GM15510 (cell line): ENCODE results near the gene APH1B.

Experiments used
- POLR2A ChIP-seq: IDR thresholded peaks from 3 replicates; pipeline ENCODE4 v1.6.1; 2011; ENCODE audit warnings: borderline replicate concordance; ENCODE audit not compliant: insufficient read length; ENCODE audit errors: extremely low read depth

The APH1B gene

DNA sequence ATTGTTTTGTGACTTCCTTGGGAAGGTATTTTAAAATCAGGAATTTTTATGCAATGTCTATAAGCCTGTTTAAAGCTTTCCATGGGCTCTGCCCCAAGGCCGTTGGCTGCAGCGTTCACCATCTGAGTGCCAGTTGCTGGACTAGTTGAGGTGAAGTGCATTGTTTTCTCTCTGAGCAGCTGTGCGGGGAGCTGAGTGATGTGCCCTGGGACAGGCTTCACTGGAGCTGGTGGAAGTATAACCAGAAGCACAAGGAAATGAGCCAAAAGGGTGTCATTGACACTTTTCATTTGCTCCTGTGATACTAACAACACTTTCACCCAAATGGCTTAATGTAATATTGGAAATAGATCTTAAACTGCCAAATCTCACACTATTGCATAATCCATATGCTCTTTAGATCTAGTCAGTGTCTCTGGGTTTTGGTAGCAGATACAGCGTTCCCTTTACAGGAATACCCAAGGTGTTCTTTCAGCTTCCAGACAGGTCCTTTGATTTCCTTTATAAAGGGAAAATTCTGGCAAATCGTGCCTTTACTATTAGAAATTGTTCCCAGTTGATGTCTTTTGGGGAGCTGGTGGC, 29.2 kb downstream of the APH1B start:
- no peak for TF ChIP-seq POLR2A

DNA sequence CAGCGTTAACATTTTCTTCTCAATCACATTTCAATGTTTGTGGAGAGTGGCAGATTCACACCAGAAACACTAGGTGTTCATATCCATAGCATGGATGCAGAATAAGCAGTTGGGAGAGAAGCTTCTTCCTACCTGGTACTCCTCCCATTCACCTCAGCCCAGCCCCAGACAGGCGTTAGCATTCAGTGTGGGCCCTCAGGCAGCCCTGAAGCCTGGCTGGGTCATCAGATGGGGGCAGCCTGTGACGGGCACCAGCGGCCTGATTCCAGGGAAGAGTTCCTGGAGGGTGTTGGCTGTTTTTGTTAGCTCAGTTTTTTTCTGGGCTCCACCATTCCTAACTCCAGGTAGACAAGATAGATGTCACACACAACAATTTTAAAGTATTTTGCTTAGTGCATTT, 31.1 kb downstream of the APH1B start:
- TF ChIP-seq POLR2A: no peak

DNA sequence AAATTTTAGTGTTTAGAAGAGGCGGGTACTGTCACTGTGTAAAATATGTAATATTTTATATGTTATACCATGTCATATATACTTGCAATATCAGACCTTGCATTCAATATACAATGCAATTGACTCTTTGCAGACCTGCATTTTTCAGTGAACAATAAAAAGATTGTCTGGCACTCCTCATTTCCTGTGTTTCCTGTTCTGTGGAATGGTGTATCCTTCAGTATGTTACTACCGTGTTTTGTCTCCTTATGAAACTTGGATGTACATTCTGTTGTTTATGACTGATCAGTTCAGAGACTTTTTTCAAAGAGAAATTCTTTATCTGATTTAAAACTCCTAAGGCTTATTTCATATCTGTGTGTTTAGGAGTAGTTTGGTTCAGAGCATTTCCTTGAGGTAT, 31.5 kb downstream of the APH1B start:
- TF ChIP-seq POLR2A: no peak

DNA sequence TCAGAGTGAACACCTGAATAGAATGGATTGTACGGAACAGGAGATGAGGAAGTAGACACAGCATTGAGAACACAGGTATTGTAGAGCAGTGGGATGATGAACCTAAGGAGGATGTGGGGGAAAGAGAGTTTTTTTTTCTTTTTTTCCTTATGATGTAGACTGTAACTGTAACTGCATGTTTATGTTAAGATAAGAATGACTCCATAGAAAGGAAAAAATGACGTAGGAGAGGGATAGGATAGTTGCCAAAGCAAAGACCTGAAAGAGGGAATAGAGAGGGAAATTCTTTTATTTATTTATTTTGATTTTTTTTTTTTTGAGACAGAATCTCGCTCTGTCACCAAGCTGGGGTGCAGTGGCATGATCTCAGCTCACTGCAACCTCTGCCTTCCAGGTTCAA, 33.2 kb downstream of the APH1B start:
- no peak for TF ChIP-seq POLR2A

DNA sequence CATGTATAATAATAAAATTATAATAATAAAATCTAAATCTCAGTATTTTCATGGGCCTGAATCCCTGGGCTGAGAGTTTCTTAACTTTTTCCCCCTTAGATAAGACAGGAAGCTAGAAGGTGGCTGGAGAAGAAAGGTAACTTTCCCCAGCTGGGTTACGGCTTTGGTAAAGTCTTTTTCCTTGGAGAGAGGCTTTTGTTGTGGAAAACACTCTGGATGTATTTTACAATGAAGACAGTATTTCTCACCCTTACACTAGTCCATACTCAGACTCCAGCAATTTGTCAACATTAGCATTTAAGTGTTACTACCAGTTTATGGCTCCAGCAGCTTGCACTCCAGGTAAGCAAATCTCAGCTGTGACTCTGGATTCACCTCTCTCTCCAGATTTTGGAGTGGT, 34.9 kb downstream of the APH1B start:
- no peak for TF ChIP-seq POLR2A

DNA sequence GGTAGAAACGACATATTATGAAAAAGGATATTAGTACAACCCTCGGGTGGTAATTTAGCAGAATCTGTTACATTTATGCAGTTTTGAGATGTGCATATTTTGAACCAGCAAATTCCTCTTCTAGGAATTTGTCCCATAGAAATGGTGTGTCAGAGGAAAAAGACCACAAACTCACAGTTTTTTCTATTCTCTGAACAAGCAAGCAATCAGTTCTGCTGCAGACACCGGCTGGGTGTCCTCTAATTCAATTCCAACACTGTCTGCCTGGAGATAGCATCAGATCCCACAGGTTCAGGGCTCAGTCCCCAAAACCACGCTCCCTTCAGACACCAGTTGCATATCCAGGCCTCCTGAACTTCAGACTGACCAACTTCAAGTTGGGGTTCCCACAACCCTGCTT, 36.4 kb downstream of the APH1B start:
- TF ChIP-seq POLR2A: no peak

DNA sequence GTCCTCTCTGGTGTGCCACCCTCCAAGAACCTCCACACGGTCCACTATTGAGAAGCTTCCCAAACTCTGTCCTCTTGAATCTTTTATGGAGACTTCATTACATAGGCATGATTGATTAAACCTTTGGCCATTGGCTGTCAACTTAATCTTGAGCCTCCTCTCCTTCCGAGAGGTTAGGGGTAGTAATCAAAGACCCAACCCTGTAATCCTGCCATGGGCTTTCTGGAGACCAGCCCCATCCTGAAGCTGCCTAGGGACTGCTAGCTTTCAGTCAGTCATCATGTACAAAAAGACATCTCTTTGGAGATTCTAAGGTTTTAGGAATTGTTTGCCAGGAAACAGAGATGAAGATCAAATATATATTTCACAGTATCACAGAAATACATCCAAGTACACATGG, 37.0 kb downstream of the APH1B start:
- TF ChIP-seq POLR2A: no peak

DNA sequence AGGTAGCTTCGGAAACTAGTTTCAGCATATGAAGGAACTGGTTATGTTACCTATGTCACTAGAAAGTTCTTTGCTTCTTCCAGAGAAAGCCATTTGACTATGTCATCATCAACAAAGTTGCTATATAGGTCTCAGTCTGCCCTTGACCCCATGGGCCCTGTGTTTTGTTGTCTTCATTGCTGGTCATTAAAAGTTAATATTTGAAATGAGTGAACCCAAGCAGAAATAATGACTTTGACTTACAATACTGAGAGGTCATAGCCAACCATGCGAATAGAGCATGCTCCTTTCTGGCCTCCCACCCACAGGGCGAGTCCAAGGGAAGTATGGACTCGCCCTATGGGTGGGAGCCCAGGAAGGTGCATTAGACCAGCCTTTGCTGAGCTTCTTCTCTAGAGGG, 40.9 kb downstream of the APH1B start:
- TF ChIP-seq POLR2A: no peak

DNA sequence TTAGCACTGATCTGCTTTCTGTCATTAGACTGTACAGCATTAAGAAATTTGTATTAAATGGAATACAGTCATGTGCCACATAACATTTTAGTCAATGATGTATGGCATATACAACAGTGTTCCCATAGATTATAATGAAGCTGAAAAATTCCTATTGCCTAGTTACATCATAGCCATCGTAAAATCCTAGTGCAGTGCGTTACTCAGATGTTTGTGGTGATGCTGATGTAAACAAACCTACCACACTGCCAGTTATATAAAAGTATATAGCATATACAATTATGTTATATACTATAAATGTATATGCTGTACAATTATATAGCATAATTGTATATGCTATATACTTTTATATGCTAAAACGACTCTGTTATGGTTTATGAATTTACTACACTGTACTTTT, 41.7 kb downstream of the APH1B start:
- TF ChIP-seq POLR2A: no peak

DNA sequence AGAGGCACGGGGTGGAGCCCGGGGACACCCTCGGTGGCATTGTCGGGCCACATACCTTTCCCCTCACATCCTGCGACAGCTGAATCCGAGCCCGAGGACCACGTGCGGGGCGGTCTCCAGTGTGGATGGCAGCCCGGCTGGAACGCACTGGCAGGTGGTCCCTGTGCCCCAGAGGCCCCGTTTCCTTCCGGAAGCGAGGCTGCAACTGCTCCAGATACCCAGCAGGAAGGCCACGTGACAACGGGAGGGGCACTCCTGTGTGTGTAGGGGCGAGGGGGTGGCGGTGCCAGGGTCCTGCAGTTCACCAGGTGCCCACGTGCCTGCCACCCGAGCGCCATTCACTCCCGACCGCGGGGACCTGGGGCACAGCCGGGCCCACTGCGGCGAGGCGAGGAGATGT, 44.1 kb downstream of the APH1B start:
- no peak for TF ChIP-seq POLR2A

DNA sequence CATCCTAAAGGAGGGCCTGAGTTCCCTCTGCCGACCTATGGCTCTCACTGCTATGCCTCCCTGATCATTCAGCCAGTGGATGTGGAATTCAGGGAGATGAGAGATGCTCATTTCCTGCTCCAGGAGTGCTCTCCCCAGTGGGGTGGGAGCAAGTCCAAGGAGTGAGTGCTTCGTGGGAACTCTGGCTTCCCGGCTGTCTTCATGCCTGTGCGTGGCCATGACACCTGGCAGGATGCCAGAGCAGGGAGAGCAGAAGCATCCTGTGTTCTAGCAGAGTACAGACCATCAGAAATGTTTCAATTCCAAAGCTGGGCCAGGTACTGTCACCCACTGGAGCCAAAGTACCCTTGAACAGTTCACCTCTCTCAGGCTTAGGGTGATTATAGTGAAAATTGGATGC, 45.1 kb downstream of the APH1B start:
- TF ChIP-seq POLR2A: no peak

DNA sequence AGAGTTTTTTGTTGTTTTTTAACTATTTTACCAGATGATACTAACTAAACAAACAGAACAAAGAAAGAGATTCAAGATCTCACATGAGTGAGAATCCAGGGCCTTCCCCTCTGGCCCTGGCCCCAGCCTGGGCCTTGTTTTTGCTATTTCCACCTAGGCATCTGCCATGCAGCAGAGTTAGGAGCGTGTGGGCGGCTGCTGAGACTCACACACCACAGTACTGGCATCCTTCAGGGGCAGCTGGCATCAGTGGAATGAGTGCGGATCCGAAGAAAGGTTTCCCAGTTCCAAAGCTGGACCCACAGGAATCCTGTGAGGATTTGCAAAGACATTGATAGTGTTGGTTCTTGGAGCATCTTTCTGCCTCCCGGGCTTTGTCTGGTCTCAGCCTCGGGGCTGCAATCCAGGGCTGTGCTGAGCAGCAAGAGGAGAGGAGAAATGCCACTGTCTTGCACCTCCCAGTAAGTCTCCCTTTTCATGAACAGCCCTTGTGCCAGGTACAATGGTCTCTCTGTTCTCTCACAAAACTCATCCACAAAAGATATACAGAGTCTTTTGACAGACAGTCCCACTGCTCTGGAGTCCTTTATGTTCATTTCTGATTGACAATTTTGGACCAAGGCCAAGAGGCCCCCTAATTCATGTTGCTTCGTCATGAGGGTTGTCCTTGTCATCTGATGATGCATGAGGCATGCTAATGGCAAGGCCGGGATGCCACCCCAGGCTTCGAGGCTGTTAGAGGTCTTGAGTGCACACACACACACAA, 46.6 kb downstream of the APH1B start:
- TF ChIP-seq POLR2A: no peak

DNA sequence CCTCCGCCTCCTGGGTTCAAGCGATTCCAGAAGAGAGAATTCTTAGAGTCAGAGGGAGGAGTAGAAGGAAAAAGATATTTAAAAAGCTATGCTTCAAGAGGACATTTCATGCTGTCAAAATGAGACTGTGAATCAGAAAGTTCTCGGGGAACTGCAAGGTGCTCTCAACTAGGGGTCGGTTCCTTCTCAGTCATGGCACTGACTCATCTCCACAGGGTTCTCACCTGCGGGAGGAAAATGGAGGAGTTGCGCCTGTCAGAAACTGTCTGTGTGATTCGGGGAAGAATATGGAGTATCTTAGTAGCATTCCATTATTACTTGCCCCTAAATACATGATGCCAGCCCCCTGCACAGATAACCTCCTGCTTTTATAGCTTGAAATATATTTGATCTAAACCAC, 47.4 kb downstream of the APH1B start:
- no peak for TF ChIP-seq POLR2A

DNA sequence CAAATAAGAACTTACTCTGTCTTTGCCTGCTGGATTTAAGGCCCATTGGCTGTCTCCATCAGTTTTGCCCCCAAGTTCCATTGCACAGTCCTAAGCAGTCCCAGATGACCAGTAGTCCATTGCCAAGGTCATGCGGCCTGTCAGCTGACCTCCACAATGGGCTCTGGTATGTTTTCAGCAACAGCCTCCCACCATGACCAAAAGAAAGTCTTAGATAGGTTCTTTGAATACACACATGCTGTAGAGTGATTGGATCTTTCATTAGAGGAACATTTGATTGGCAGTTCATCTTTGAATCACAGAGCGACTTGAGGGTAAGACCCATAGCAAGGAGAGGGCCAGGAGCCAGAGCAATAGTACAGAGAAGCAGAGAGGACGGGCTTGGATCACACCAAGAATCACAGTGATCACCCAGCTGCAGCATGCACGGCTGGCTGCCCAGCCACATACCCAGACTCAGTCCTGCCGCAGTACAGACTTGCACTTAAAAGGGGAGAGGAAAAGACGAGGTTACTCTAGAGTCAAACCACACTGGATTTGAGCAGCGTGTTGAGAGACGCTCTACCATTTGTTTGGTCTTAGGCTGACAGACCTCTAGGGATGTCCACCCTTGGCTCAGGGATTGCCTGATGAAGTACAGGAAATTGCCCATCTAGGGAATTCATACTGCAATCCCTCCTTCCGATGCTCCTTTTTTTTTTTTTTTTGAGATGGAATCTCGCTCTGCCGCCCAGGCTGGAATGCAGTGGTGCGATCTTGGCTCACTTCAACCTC, 50.4 kb downstream of the APH1B start:
- TF ChIP-seq POLR2A: no peak

DNA sequence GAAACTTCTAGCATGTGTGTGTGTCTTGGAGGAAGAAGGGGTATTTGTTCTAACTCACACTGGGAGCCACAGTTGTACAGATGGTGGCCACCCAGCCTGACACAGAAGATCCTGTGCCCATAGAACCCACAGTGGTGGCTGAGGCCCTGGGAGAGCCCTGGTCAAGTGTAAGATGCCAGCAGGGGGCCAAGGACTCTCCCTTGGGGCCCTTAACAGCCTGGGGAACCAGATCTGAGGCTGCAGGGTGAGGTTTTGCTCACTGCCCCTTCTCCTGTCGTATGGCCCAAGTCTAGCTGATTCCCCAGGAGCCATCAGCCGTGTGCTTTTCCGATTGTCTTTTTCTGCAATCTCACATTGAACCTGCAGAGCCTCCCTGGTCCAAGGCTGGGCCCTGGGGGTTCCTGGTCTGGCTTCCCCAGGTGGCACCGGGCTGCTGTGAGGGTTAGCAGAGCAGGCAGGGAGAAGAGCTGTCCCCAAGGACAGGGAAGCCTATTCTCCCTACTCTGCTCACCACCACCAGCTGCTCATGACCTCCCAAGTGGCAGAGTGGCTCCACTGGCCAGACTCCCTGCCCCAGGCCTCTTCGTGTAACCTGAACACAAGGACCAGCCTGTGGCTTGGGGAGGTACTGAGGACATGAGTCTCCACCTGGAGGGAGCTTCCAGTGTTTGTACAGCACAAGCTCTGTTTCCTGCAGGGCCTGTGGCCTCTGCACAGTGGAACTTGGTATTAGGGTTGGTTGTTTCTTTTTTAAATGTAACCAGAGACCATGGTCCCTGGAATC, 52.4 kb downstream of the APH1B start:
- no peak for TF ChIP-seq POLR2A
